Endothelial cell (in vitro differentiated cells): ENCODE measurements around the gene SPATA24. TPM values are rescaled to one million over a fixed set of nuclear protein-coding genes. Genes with fewer than 3 reads are reported as not detected.
"Not testable (repeated sequence)": the region's sequence is repeated elsewhere in the genome, so short reads cannot be mapped to it uniquely, and the experiment has no call there.

Experiments
- DNase-seq: peaks from one replicate; pipeline ENCODE4 v3.0.0; 2021; ENCODE audit warnings: low spot score
- H3K27ac Mint-ChIP-seq: one replicate; pipeline ENCODE4 v1.8.0; 2021; ENCODE audit warnings: mixed read lengths, inconsistent platforms; ENCODE audit not compliant: unreplicated experiment
- H3K27me3 Mint-ChIP-seq: one replicate; pipeline ENCODE4 v1.8.0; 2021; ENCODE audit warnings: mild to moderate bottlenecking, moderate library complexity, mixed read lengths, inconsistent platforms; ENCODE audit not compliant: unreplicated experiment
- H3K36me3 Mint-ChIP-seq: one replicate; pipeline ENCODE4 v1.8.0; 2021; ENCODE audit warnings: mild to moderate bottlenecking, low read depth, mixed read lengths, inconsistent platforms; ENCODE audit not compliant: unreplicated experiment
- H3K4me1 Mint-ChIP-seq: one replicate; pipeline ENCODE4 v1.8.0; 2021; ENCODE audit warnings: mild to moderate bottlenecking, mixed read lengths, inconsistent platforms; ENCODE audit not compliant: unreplicated experiment
- H3K4me3 Mint-ChIP-seq: one replicate; pipeline ENCODE4 v1.8.0; 2021; ENCODE audit warnings: mild to moderate bottlenecking, mixed read lengths, inconsistent platforms; ENCODE audit not compliant: unreplicated experiment
- H3K9me3 Mint-ChIP-seq: one replicate; pipeline ENCODE4 v1.8.0; 2021; ENCODE audit warnings: mixed read lengths, inconsistent platforms; ENCODE audit not compliant: unreplicated experiment
- CTCF ChIP-seq: fragments of 200-600 bp; sonication (generic); IDR thresholded peaks from one replicate; pipeline ENCODE4 v1.5.0; 2021; ENCODE audit warnings: antibody characterized with exemption; ENCODE audit not compliant: unreplicated experiment
- total RNA-seq: library from RNA; stranded (reverse); fragmentation: NEBNext Ultra II Directional; extraction: Animal tissue kit (Norgen Biotek cat#: 25700); gene quantifications from one replicate; pipeline ENCODE4 v1.2.1, GENCODE V29; 2021; ENCODE audit not compliant: unreplicated experiment

The SPATA24 gene
- total RNA-seq, 1 donor from 2014 or later = 7.6 TPM

GRCh38 chr5:139410993-139411828, 7.3 kb upstream of the SPATA24 start:
- peaks cover 6% of the 10 kb centered on the region for H3K4me1 Mint-ChIP-seq
- peak overlapping the region; percentile 68 for H3K4me3 Mint-ChIP-seq
- no peaks in the 10 kb centered on the region for H3K9me3 Mint-ChIP-seq
- TF ChIP-seq CTCF = no peak
- no peak overlapping the region for H3K27ac Mint-ChIP-seq
- no peak for DNase-seq
- no peaks in the 10 kb centered on the region for H3K27me3 Mint-ChIP-seq
- peaks cover 34% of the 10 kb centered on the region for H3K36me3 Mint-ChIP-seq

- Mint-ChIP-seq H3K4me1 (peaks cover 6% of the 10 kb centered on the region), H3K36me3 (peaks cover 34% of the 10 kb centered on the region), H3K4me3 (no peak overlapping the region), H3K27me3 (no peaks in the 10 kb centered on the region), H3K27ac (no peak overlapping the region), H3K9me3 (no peaks in the 10 kb centered on the region)
- TF ChIP-seq CTCF = no peak
- no peak for DNase-seq
Measured at GRCh38 chr5:139410121-139410992, 6.5 kb upstream of the SPATA24 start.

GRCh38 chr5:139409116-139409515, 5.2 kb upstream of the SPATA24 start:
- H3K27ac Mint-ChIP-seq, H3K27me3 Mint-ChIP-seq: not testable (repeated sequence)
- peaks cover 12% of the 10 kb centered on the region for H3K4me1 Mint-ChIP-seq

GRCh38 chr5:139408191-139408590, 4.3 kb upstream of the SPATA24 start:
- Mint-ChIP-seq H3K4me1 (peaks cover 17% of the 10 kb centered on the region), H3K9me3 (no peaks in the 10 kb centered on the region), H3K36me3 (peaks cover 17% of the 10 kb centered on the region), H3K27me3 (peaks cover 2% of the 10 kb centered on the region), H3K27ac (no peak overlapping the region), H3K4me3 (no peak overlapping the region)
- no peak for DNase-seq
- no peak for TF ChIP-seq CTCF

More at GRCh38 chr5:139409116-139409515, 5.2 kb upstream of the SPATA24 start:
- H3K4me3 Mint-ChIP-seq, DNase-seq, H3K9me3 Mint-ChIP-seq: not testable (repeated sequence)
- H3K36me3 Mint-ChIP-seq = peaks cover 26% of the 10 kb centered on the region

GRCh38 chr5:139407517-139407916, 3.6 kb upstream of the SPATA24 start:
- Mint-ChIP-seq H3K27ac (no peak overlapping the region), H3K27me3 (peaks cover 6% of the 10 kb centered on the region), H3K36me3 (peaks cover 11% of the 10 kb centered on the region), H3K4me3 (no peak overlapping the region), H3K4me1 (peaks cover 23% of the 10 kb centered on the region), H3K9me3 (no peaks in the 10 kb centered on the region)
- TF ChIP-seq CTCF = no peak
- no peak for DNase-seq
